Esophagus muscularis mucosa (tissue), 4 donors: Measurements from ENCODE around the gene GJC2.
A peak's percentile ranks its signal among the peaks of the same experiment; 100 is the strongest.

Experiments used
- CTCF ChIP-seq, 3 experiments: fragments of 200-600 bp in 2 of 3; fragments of 450-650 bp in 1 of 3; sonication (generic) in 2 of 3; IDR thresholded peaks; one replicate each; pipeline ENCODE4 v1.5.1; 2017 to 2019; ENCODE audit warnings: antibody characterized with exemption in 3 of 3, mild to moderate bottlenecking in 2 of 3, moderate library complexity in 1 of 3
- EP300 ChIP-seq: sonication (generic); formaldehyde crosslinking; IDR thresholded peaks from one replicate; pipeline ENCODE4 v1.6.1; 2017; ENCODE audit warnings: antibody characterized with exemption
- POLR2A ChIP-seq: fragments of 450-650 bp; IDR thresholded peaks from one replicate; pipeline ENCODE4 v1.6.1; 2017; ENCODE audit warnings: antibody characterized with exemption, moderate library complexity, mild to moderate bottlenecking, low read depth
- POLR2AphosphoS5 ChIP-seq, 2 donors: sonication (generic); formaldehyde crosslinking; IDR thresholded peaks; one replicate each; pipeline ENCODE4 v1.6.1; 2017; ENCODE audit warnings: antibody characterized with exemption in 2 of 2

GRCh38 chr1:228109962-228110488 lies 39.7 kb upstream of the GJC2 start:
- TF ChIP-seq POLR2A = no peak
- no peak for TF ChIP-seq CTCF (IDR thresholded peaks at IDR 0.05)
- TF ChIP-seq POLR2AphosphoS5 (IDR thresholded peaks at IDR 0.05) = peak in 1 of 2 donors; percentile 39
- TF ChIP-seq EP300 = no peak
